GM12874 (cell line): Measurements from ENCODE around the gene MAPK10.

Source experiments
- CTCF ChIP-seq: IDR thresholded peaks from 2 replicates; pipeline ENCODE4 v1.5.1; 2011; ENCODE audit warnings: low read depth, mild to moderate bottlenecking, control low read depth, low read length, moderate library complexity; ENCODE audit not compliant: insufficient read depth

MAPK10 gene

DNA sequence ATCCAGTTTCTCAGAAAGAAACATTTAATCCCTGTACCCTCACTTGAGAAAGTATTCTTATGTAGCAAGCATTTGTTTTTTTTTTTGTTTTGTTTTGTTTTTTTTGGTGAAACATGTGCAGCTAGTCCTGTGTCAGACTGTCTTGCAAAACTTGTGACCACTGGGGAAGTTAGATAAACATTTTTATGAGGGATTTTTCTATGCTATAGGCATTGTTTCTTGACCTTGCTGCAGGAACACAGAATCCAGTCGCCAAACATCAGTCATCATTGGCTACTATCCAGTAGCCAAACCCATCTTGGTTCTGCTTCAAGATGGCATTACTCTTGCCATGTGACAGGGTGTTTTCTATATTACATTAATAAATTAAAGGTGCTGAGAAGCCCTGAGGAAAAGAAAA is 7.7 kb upstream of the MAPK10 start:
- TF ChIP-seq CTCF, result no peak

DNA sequence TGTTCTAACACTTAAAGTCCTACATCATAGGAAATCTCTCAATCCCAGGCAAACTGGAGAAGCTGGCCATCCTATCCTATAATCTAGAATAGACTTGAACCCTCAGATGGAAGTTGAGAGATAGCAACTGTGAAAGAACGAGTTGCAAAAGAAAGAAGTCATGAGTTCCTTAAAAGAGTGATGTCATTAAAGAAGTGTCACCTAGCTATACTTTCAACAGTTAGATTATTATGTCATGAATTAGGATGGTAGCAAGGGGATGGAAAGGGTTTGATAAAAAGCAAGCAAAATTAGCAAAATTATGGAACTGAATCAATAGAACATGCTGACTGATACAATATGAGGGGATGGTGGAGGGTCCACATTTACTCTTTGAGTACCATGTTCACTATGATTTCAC is 7.1 kb upstream of the MAPK10 start:
- TF ChIP-seq CTCF, result no peak

GRCh38 chr4:86362510-86362909 is 2.7 kb upstream of the MAPK10 start:
- TF ChIP-seq CTCF, result no peak

- no peak for TF ChIP-seq CTCF
Measured at GRCh38 chr4:86358257-86358656, 1.6 kb downstream of the MAPK10 start.

GRCh38 chr4:86357608-86358007 is 2.2 kb downstream of the MAPK10 start:
- no peak for TF ChIP-seq CTCF

DNA sequence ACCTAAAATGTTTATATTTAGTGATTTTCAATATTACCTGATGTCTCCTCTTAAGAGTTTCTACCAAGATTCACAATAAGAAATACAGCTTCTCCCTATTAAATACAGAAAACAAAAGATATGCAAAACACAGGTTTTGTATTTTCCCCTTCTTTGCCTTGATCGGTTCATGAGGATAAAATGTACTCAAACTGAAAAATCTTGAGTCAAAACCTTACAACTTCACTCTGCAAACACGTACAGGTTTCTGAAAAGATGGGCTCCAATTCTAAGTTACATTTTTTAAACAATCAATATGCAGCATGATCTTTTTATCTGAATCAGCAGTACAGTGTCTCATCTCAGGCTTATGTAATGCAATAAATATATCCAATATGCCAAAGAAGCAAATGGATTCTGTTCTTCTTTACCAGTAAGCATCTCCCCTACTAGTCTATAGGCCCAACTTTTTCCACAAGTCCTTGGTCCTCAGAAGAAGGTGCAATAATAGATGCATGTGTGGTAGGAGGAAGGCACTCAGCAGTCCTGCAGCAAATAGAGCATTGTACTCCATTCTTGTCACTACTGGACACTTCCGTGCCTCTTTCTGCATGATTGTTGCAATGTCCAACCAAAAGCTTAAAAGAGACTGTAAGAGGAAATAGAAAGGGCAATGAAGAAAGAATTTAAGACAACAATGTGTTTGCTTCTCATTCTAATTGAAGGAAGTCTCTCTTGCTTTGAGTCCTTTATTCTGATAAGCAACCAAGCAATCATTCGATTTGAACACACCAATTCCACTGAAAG is 3.2 kb downstream of the MAPK10 start:
- no peak for TF ChIP-seq CTCF

DNA sequence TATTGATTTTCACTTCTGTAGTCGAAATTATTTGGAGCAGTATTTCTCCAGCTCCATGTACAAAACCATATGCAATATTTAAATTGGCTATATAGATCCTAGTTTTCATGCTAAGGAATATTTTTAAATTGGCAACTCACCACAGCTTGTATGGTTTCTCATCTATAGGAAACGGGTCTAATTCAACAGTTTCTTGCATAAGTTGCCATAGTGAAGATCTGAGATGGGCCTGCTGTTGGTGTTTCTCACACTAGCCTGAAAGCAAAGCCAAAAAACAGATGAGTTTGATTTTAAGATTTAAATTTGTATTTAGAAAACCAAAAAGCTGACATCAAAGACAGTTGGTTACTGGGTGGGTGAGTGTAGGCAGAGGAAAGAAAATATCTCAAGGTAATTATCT is 5.5 kb downstream of the MAPK10 start:
- no peak for TF ChIP-seq CTCF
